K562 (cell line): ENCODE data around the gene LY6G6F. TPM values are rescaled to one million over a fixed set of nuclear protein-coding genes. Genes with fewer than 3 reads are reported as not detected.

ENCODE experiments used
- BRD9 ChIP-seq: fragments of 450-650 bp; IDR thresholded peaks from 2 replicates; pipeline ENCODE4 v1.6.1; 2018; ENCODE audit warnings: low read depth; ENCODE audit not compliant: partially characterized antibody
- CTBP1 ChIP-seq: fragments of 450-650 bp; IDR thresholded peaks from 2 replicates; pipeline ENCODE4 v1.6.1; 2016; ENCODE audit warnings: borderline replicate concordance
- DACH1 ChIP-seq: fragments of 450-650 bp; IDR thresholded peaks from 2 replicates; pipeline ENCODE4 v1.6.1; 2018; ENCODE audit not compliant: partially characterized antibody
- ELF1 ChIP-seq: fragments of 200-800 bp; sonication (Bioruptor generic); IDR thresholded peaks from 2 replicates; pipeline ENCODE4 v1.6.1; 2016; ENCODE audit warnings: missing genetic modification characterization, missing compliant biosample characterization
- GTF2A2 ChIP-seq: IDR thresholded peaks from 2 replicates; pipeline ENCODE4 v1.6.1; 2016; ENCODE audit warnings: mild to moderate bottlenecking, missing genetic modification characterization, missing compliant biosample characterization
- GTF2F1 ChIP-seq: IDR thresholded peaks from 2 replicates; pipeline ENCODE4 v1.6.1; 2011; ENCODE audit warnings: low read depth, low read length, improper control_type of control experiment
- HNRNPK ChIP-seq: fragments of 200-400 bp; formaldehyde crosslinking; IDR thresholded peaks from one replicate; pipeline ENCODE4 v1.6.1; 2018; ENCODE audit warnings: mild to moderate bottlenecking, low read depth, low read length; ENCODE audit not compliant: poor library complexity, severe bottlenecking
- HNRNPLL ChIP-seq: fragments of 200-400 bp; formaldehyde crosslinking; IDR thresholded peaks from 2 replicates; pipeline ENCODE4 v1.6.1; 2017; ENCODE audit warnings: low read length, low read depth, mild to moderate bottlenecking; ENCODE audit not compliant: poor library complexity, severe bottlenecking
- LARP7 ChIP-seq: fragments of 450-650 bp; IDR thresholded peaks from 2 replicates; pipeline ENCODE4 v1.6.1; 2016
- POLR2G ChIP-seq: fragments of 200-400 bp; formaldehyde crosslinking; IDR thresholded peaks from 2 replicates; pipeline ENCODE4 v1.6.1; 2017; ENCODE audit warnings: low read depth, mild to moderate bottlenecking, antibody characterized with exemption, low read length, moderate library complexity
- RBM17 ChIP-seq: fragments of 200-400 bp; formaldehyde crosslinking; IDR thresholded peaks from 2 replicates; pipeline ENCODE4 v1.6.1; 2017; ENCODE audit warnings: low read depth, mild to moderate bottlenecking, low read length, borderline replicate concordance
- SMAD4 ChIP-seq: fragments of 250-450 bp; sonication (Bioruptor Pico); conservative IDR thresholded peaks from 2 replicates; pipeline ENCODE4 v1.8.0; 2021; ENCODE audit warnings: inconsistent platforms, mild to moderate bottlenecking, moderate library complexity
- SNRNP70 ChIP-seq: fragments of 200-400 bp; formaldehyde crosslinking; optimal IDR thresholded peaks from 2 replicates; pipeline ENCODE3; 2017; ENCODE audit warnings: low read depth, low read length
- TARDBP ChIP-seq: fragments of 450-650 bp; IDR thresholded peaks from 2 replicates; pipeline ENCODE4 v1.6.1; 2016
- TBP ChIP-seq: optimal IDR thresholded peaks from 2 replicates; pipeline ENCODE3; 2011; ENCODE audit warnings: low read depth, low read length, improper control_type of control experiment
- TFAM ChIP-seq: fragments of 250-450 bp; sonication (Bioruptor Pico); conservative IDR thresholded peaks from 2 replicates; pipeline ENCODE4 v1.5.0; 2021; ENCODE audit warnings: mild to moderate bottlenecking, moderate library complexity
- ZBED1 ChIP-seq: IDR thresholded peaks from 2 replicates; pipeline ENCODE4 v1.6.1; 2014
- ZNF184 ChIP-seq: sonication (generic); formaldehyde crosslinking; IDR thresholded peaks from 2 replicates; pipeline ENCODE4 v1.5.0; 2020; ENCODE audit warnings: missing genetic modification reagents
- ZNF253 ChIP-seq: fragments of 250-450 bp; sonication (Bioruptor Pico); conservative IDR thresholded peaks from 2 replicates; pipeline ENCODE4 v1.6.1; 2021; ENCODE audit warnings: mild to moderate bottlenecking
- ZNF668 ChIP-seq: fragments of 250-450 bp; sonication (Bioruptor Pico); IDR thresholded peaks from 2 replicates; pipeline ENCODE4 v1.8.0; 2022; ENCODE audit warnings: mild to moderate bottlenecking, inconsistent platforms
- polyA plus RNA-seq, 8 experiments: library from polyadenylated mRNA; depleted of rRNA in 4 of 8; stranded (reverse) in 5 of 8; unstranded in 3 of 8; fragments of >200 nt; fragmentation: Nextera tagmentation in 2 of 8; fragmentation: Illumina TruSeq in 1 of 8; extraction: Ambion mirVana in 2 of 8; extraction: Trizol in 1 of 8; gene quantifications; 2 replicates each; pipeline versions ENCODE4 v1.2.1 to v1.2.3, GENCODE V29; 2011 to 2014; ENCODE audit warnings: inconsistent platforms in 1 of 8, missing spikeins in 1 of 8
- total RNA-seq, 7 experiments: library from RNA; depleted of rRNA in 6 of 7; stranded (reverse); fragments of >200 nt in 6 of 7; fragmentation: Illumina TruSeq in 2 of 7; extraction: Trizol in 2 of 7; gene quantifications; 2 replicates each; pipeline versions ENCODE4 v1.2.1 to v1.2.3, GENCODE V29; 2011 to 2021; ENCODE audit warnings: low replicate concordance in 1 of 7
- TF ChIP-seq, protein P1 (sequence below): sonication (generic); formaldehyde crosslinking; IDR thresholded peaks from 2 replicates; pipeline ENCODE4 v1.8.1; 2023; ENCODE audit warnings: mild to moderate bottlenecking, missing genetic modification reagents, moderate library complexity
- TF ChIP-seq, protein P2 (sequence below): fragments of 450-650 bp; IDR thresholded peaks from 2 replicates; pipeline ENCODE4 v1.6.1; 2017; ENCODE audit warnings: mild to moderate bottlenecking, moderate library complexity
- TF ChIP-seq, protein P3 (sequence below): sonication (generic); formaldehyde crosslinking; IDR thresholded peaks from 2 replicates; pipeline ENCODE4 v1.8.1; 2023; ENCODE audit warnings: mild to moderate bottlenecking, missing genetic modification reagents
- TF ChIP-seq, protein P4 (sequence below): IDR thresholded peaks from 3 replicates; pipeline ENCODE4 v1.6.1; 2011; ENCODE audit warnings: borderline replicate concordance, mild to moderate bottlenecking; ENCODE audit not compliant: insufficient read length, insufficient read depth

LY6G6F gene
- total and polyA plus RNA-seq, 9 of the 15 experiments (the other 6 are each of a cell fraction or from before 2014, with no cell fraction given): 0.14 to 0.50 (median 0.28) TPM; not detected in 2

DNA sequence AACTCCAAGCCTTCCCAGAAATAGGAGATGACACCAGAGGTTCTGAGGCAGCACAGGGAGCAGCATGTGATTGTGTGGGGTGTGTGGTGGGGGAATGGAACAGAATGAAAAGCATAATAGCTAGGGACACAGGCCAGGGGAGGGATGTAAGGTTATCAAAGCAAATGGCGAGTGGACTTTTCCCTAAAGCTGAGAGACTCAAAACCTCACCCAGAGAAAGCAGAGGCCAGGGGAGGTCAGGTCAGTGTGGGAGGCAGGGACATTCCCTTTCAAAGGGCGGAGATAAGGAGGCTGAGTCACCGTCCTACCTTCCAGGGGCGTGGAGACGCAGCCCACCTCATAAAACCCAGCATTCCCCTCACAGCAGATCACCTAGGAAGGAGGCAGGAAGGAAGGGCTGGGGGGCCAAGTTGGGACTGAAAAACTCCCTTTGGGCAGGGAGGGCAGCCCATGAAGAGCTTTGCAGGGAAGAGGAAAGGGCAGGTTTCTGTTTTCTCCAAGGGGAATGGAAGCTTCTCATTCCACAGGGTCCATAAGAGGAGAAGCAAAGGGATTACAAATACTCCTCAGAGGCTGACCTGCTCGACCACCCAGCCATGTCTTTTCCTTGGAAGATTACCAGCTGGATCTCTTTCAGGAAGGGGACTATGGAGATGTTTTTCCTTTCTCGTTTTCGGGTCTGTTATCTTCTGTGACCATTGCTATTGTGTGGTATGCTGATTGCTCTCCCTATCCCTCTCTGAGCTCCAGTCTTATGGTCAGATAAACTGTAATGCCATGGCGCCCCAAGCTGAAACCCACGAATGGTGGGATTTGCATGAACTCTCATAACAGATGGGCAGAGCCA is 16.2 kb upstream of the LY6G6F start (continued):
- TF ChIP-seq, protein P1, sequence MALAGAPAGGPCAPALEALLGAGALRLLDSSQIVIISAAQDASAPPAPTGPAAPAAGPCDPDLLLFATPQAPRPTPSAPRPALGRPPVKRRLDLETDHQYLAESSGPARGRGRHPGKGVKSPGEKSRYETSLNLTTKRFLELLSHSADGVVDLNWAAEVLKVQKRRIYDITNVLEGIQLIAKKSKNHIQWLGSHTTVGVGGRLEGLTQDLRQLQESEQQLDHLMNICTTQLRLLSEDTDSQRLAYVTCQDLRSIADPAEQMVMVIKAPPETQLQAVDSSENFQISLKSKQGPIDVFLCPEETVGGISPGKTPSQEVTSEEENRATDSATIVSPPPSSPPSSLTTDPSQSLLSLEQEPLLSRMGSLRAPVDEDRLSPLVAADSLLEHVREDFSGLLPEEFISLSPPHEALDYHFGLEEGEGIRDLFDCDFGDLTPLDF (CRISPR knock-in tag): no peak
- peak; percentile 51 for TF ChIP-seq DACH1
- no peak for TF ChIP-seq TFAM (CRISPR knock-in tag)
- TF ChIP-seq GTF2F1: no peak
- no peak for TF ChIP-seq ZNF184 (CRISPR knock-in tag)
- TF ChIP-seq ZBED1: peak; percentile 75; the same call in 1 of the 2 replicates
- TF ChIP-seq, protein P2, sequence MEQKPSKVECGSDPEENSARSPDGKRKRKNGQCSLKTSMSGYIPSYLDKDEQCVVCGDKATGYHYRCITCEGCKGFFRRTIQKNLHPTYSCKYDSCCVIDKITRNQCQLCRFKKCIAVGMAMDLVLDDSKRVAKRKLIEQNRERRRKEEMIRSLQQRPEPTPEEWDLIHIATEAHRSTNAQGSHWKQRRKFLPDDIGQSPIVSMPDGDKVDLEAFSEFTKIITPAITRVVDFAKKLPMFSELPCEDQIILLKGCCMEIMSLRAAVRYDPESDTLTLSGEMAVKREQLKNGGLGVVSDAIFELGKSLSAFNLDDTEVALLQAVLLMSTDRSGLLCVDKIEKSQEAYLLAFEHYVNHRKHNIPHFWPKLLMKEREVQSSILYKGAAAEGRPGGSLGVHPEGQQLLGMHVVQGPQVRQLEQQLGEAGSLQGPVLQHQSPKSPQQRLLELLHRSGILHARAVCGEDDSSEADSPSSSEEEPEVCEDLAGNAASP: no peak
- no peak for TF ChIP-seq HNRNPLL
- peak; percentile 10 for TF ChIP-seq TBP
- TF ChIP-seq POLR2G: no peak
- TF ChIP-seq LARP7: peak; percentile 13; the same call in 1 of the 2 replicates
- TF ChIP-seq RBM17: no peak
- TF ChIP-seq, protein P3, sequence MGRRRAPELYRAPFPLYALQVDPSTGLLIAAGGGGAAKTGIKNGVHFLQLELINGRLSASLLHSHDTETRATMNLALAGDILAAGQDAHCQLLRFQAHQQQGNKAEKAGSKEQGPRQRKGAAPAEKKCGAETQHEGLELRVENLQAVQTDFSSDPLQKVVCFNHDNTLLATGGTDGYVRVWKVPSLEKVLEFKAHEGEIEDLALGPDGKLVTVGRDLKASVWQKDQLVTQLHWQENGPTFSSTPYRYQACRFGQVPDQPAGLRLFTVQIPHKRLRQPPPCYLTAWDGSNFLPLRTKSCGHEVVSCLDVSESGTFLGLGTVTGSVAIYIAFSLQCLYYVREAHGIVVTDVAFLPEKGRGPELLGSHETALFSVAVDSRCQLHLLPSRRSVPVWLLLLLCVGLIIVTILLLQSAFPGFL (CRISPR knock-in tag): 0 out of 2 replicates have a peak, but pooled peaks have one; percentile 27
- TF ChIP-seq BRD9: peak; percentile 95
- TF ChIP-seq ZNF668: peak; percentile 83; the same call in 1 of the 2 replicates
- TF ChIP-seq, protein P4, sequence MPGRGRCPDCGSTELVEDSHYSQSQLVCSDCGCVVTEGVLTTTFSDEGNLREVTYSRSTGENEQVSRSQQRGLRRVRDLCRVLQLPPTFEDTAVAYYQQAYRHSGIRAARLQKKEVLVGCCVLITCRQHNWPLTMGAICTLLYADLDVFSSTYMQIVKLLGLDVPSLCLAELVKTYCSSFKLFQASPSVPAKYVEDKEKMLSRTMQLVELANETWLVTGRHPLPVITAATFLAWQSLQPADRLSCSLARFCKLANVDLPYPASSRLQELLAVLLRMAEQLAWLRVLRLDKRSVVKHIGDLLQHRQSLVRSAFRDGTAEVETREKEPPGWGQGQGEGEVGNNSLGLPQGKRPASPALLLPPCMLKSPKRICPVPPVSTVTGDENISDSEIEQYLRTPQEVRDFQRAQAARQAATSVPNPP: no peak
- no peak for TF ChIP-seq SNRNP70
- TF ChIP-seq CTBP1: peak; percentile 97
- TF ChIP-seq ZNF253 (CRISPR knock-in tag): 0 out of 2 replicates have a peak, but pooled peaks have one; percentile 56
- no peak for TF ChIP-seq ELF1
- no peak for TF ChIP-seq HNRNPK
- no peak; the same call in 1 of the 2 replicates for TF ChIP-seq GTF2A2 (tag)
- peak; percentile 55 for TF ChIP-seq SMAD4 (CRISPR knock-in tag)
- TF ChIP-seq TARDBP: peak; percentile 54; the same call in 1 of the 2 replicates
